OCI-LY1 (cell line): ENCODE data around the gene POLA2.
"Not testable (repeated sequence)": the region's sequence is repeated elsewhere in the genome, so short reads cannot be mapped to it uniquely, and the experiment has no call there.

Experiments used
- H2AFZ ChIP-seq: fragments of 200-600 bp; sonication (generic), shearing (Covaris generic); 2 replicates; pipeline ENCODE4 v1.6.0; 2014; ENCODE audit warnings: antibody characterized with exemption, mild to moderate bottlenecking, low read length
- H3F3A ChIP-seq: fragments of 200-600 bp; sonication (generic), shearing (Covaris generic); 2 replicates; pipeline ENCODE4 v1.6.0; 2014; ENCODE audit warnings: mild to moderate bottlenecking, antibody characterized with exemption, low read length, moderate library complexity; ENCODE audit not compliant: insufficient read depth
- H3K27ac ChIP-seq: fragments of 200-600 bp; sonication (generic); 2 replicates; pipeline ENCODE4 v1.5.1; 2014; ENCODE audit warnings: low read length, mixed run types, mild to moderate bottlenecking, low read depth; ENCODE audit not compliant: poor library complexity, severe bottlenecking
- H3K27me3 ChIP-seq: fragments of 200-600 bp; sonication (generic); 2 replicates; pipeline ENCODE4 v1.6.0; 2014; ENCODE audit warnings: antibody characterized with exemption, mild to moderate bottlenecking, low read length, moderate library complexity; ENCODE audit not compliant: insufficient read depth
- H3K36me3 ChIP-seq: fragments of 200-600 bp; sonication (generic); 2 replicates; pipeline ENCODE4 v1.6.1; 2014; ENCODE audit warnings: mild to moderate bottlenecking, antibody characterized with exemption, low read length, moderate library complexity, mixed read lengths; ENCODE audit not compliant: insufficient read depth
- H3K4me1 ChIP-seq: fragments of 200-600 bp; sonication (generic); 2 replicates; pipeline ENCODE4 v1.5.1; 2014; ENCODE audit warnings: mild to moderate bottlenecking, low read length, moderate library complexity; ENCODE audit not compliant: insufficient read depth, severe bottlenecking
- H3K4me2 ChIP-seq: fragments of 200-600 bp; sonication (generic), shearing (Covaris generic); 2 replicates; pipeline ENCODE4 v1.6.1; 2014; ENCODE audit warnings: low read length
- H3K4me3 ChIP-seq: fragments of 200-600 bp; sonication (generic); 2 replicates; pipeline ENCODE4 v1.5.1; 2014; ENCODE audit warnings: low read length, low read depth, mild to moderate bottlenecking, mixed read lengths; ENCODE audit not compliant: poor library complexity, severe bottlenecking
- H3K79me2 ChIP-seq: fragments of 200-600 bp; shearing (Covaris generic); 2 replicates; pipeline ENCODE4 v1.6.1; 2016; ENCODE audit warnings: mixed run types, low read length, mixed read lengths; ENCODE audit not compliant: insufficient read depth
- H3K9ac ChIP-seq: fragments of 200-600 bp; sonication (generic), shearing (Covaris generic); 2 replicates; pipeline ENCODE4 v1.6.1; 2014; ENCODE audit warnings: mild to moderate bottlenecking, low read length, mixed read lengths
- H3K9me2 ChIP-seq: fragments of 200-600 bp; sonication (generic), shearing (Covaris generic); 2 replicates; pipeline ENCODE4 v1.6.1; 2014; ENCODE audit warnings: low read depth, mild to moderate bottlenecking, low read length, mixed read lengths
- H3K9me3 ChIP-seq: fragments of 200-600 bp; shearing (Covaris generic); 2 replicates; pipeline ENCODE4 v1.6.1; 2014; ENCODE audit warnings: low read length, mixed read lengths
- H4K20me1 ChIP-seq: fragments of 200-600 bp; sonication (generic), shearing (Covaris generic); 2 replicates; pipeline ENCODE4 v1.6.0; 2016; ENCODE audit warnings: mild to moderate bottlenecking, low read length; ENCODE audit not compliant: insufficient read depth
- EZH2 ChIP-seq: fragments of 200-600 bp; sonication (generic), shearing (Covaris generic); IDR thresholded peaks from 2 replicates; pipeline ENCODE4 v1.8.0; 2017; ENCODE audit warnings: borderline replicate concordance, mixed run types, mild to moderate bottlenecking, antibody characterized with exemption, low read length, moderate library complexity, mixed read lengths
- TF ChIP-seq, protein P1 (sequence below): fragments of 200-600 bp; sonication (generic), shearing (Covaris generic); IDR thresholded peaks from 2 replicates; pipeline ENCODE4 v1.5.1; 2017; ENCODE audit warnings: mild to moderate bottlenecking, antibody characterized with exemption, low read length, moderate library complexity, mixed read lengths

The POLA2 gene

DNA sequence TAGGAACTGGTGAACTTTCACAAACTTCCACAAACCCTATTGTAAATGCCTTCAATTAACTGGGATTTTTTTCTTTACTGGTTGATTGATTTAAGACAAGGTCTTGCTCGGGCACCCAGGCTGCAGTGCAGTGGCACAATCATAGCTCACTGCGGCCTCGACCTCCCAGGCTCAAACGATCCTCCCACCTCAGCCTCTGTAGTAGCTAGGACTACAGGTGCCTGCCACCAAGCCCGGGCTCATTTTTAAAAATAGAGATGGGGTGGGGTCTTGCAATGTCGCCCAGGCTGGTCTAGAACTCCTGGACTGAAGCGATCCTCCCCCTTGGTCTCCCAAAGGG is 35.7 kb upstream of the POLA2 start:
- Histone ChIP-seq H3K36me3 (no peaks in the 10 kb centered on the region), H3K9ac (no peak overlapping the region; the same call in 1 of the 2 replicates), H3K4me1 (peaks cover 12% of the 10 kb centered on the region), H2AFZ (no peak overlapping the region), H3K27ac (no peak overlapping the region), H3K4me3 (peak overlapping the region; percentile 42), H3K9me2 (no peaks in the 10 kb centered on the region), H4K20me1 (no peaks in the 10 kb centered on the region), H3K27me3 (peaks cover 5% of the 10 kb centered on the region; the same call in 1 of the 2 replicates), H3F3A (no peaks in the 10 kb centered on the region), H3K4me2 (peak overlapping the region; percentile 67), H3K9me3 (no peaks in the 10 kb centered on the region), H3K79me2 (no peaks in the 10 kb centered on the region)
- no peak for TF ChIP-seq EZH2
- TF ChIP-seq, protein P1, sequence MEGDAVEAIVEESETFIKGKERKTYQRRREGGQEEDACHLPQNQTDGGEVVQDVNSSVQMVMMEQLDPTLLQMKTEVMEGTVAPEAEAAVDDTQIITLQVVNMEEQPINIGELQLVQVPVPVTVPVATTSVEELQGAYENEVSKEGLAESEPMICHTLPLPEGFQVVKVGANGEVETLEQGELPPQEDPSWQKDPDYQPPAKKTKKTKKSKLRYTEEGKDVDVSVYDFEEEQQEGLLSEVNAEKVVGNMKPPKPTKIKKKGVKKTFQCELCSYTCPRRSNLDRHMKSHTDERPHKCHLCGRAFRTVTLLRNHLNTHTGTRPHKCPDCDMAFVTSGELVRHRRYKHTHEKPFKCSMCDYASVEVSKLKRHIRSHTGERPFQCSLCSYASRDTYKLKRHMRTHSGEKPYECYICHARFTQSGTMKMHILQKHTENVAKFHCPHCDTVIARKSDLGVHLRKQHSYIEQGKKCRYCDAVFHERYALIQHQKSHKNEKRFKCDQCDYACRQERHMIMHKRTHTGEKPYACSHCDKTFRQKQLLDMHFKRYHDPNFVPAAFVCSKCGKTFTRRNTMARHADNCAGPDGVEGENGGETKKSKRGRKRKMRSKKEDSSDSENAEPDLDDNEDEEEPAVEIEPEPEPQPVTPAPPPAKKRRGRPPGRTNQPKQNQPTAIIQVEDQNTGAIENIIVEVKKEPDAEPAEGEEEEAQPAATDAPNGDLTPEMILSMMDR = no peak

DNA sequence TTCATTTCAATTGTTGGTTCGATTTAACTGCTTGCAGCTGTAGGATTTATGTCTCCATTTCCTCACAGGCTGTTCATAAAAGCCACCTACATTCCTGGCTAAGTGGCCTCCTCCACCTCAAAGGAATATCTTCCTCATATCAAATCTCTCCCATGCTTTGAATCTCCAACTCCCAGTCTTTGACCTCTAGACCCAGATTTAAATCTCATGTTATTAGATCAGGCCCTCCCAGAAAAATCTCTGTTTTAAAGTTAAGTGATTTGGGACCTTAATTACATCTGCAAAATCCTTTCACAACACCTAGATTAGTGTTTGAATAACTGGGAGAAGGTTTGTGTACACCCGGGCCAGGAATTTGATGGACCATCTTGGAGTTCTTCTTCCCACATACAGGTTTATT is 33.9 kb upstream of the POLA2 start:
- Histone ChIP-seq H3F3A (no peaks in the 10 kb centered on the region), H3K4me1 (peaks cover 12% of the 10 kb centered on the region), H3K9me2 (no peaks in the 10 kb centered on the region), H3K79me2 (no peaks in the 10 kb centered on the region), H3K36me3 (no peaks in the 10 kb centered on the region), H3K9me3 (no peaks in the 10 kb centered on the region), H4K20me1 (no peaks in the 10 kb centered on the region), H3K4me2 (no peak overlapping the region), H3K4me3 (no peak overlapping the region), H3K9ac (no peak overlapping the region), H2AFZ (no peak overlapping the region), H3K27me3 (peaks cover 5% of the 10 kb centered on the region; the same call in 1 of the 2 replicates), H3K27ac (no peak overlapping the region)
- TF ChIP-seq EZH2 = no peak
- TF ChIP-seq, protein P1 = no peak

DNA sequence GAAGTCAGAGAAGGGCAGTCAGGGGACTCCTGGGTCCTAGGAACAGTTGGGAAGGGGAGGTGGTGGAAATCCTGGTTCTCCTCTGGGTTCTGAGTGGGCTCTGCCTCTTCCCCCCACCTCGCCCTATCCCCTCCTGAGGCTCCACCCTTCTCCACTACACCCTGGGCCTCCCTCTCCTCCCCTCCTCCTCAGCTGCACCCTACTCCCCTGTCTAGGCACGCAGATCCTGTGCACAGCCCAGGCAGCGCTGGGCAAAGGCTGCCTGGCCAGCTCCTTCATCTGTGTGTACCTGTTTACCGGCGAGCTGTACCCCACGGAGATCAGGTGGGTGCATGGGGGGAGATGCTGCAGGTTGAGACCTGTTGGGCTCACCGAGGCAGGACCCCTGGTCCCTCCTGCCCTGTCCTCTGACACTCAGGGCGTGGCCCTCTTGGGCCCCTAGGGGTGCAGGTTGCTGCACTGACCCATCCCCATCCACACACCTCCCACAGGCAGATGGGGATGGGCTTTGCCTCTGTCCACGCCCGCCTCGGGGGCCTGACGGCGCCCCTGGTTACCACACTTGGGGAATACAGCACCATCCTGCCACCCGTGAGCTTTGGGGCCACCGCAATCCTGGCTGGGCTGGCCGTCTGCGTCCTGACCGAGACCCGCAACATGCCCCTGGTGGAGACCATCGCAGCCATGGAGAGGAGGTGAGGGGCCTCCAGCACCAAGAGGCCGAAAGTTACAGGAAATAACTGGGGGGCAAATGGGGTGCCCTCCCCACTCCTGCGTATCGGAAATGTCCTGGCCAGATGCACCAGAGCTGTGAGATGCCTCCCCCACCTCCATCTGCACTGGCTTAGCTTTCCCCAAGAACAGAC is 25.3 kb upstream of the POLA2 start:
- H3K9me3 ChIP-seq = no peaks in the 10 kb centered on the region
- H4K20me1 ChIP-seq = no peaks in the 10 kb centered on the region
- H3F3A ChIP-seq = no peaks in the 10 kb centered on the region
- no peaks in the 10 kb centered on the region for H3K9me2 ChIP-seq
- no peaks in the 10 kb centered on the region for H3K4me1 ChIP-seq
- no peak overlapping the region for H2AFZ ChIP-seq
- no peaks in the 10 kb centered on the region for H3K79me2 ChIP-seq
- H3K27ac ChIP-seq = no peak overlapping the region
- H3K9ac ChIP-seq = no peak overlapping the region
- no peak overlapping the region for H3K4me2 ChIP-seq
- TF ChIP-seq EZH2 = no peak
- TF ChIP-seq, protein P1 = no peak
- H3K4me3 ChIP-seq = no peak overlapping the region
- no peaks in the 10 kb centered on the region for H3K36me3 ChIP-seq
- peaks cover 4% of the 10 kb centered on the region; the same call in 1 of the 2 replicates for H3K27me3 ChIP-seq

DNA sequence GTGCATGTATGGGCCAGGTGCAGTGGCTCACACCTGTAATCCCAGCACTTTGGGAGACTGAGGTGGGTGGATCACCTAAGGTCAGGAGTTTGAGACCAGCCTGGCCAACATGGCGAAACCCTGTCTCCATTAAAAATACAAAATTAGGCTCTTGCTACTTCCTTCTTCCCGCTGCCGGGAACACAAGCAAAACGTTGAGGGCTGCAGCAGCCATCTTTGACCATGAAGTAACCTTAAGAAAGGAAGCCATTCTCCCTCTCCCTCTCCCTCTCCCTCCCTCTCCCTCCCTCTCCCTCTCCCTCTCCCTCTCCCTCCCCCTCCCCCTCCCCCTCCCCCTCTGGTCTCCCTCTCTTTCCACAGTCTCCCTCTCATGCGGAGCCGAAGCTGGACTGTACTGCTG is 23.5 kb upstream of the POLA2 start:
- H4K20me1 ChIP-seq, H3K9me2 ChIP-seq, H3K27me3 ChIP-seq, H3K4me2 ChIP-seq, H3K9ac ChIP-seq, H3K4me3 ChIP-seq, H3K36me3 ChIP-seq, H3K4me1 ChIP-seq, H3F3A ChIP-seq, H3K27ac ChIP-seq, H3K79me2 ChIP-seq, H2AFZ ChIP-seq: not testable (repeated sequence)
- H3K9me3 ChIP-seq = peaks cover 16% of the 10 kb centered on the region
